ENCODE measurements around the gene REC8.

GRCh38 chr14:24131549-24131966 is 40.3 kb upstream of the REC8 start:
- no peak for TF ChIP-seq CTCF (conservative IDR thresholded peaks at IDR 0.05; ENCODE audit: low read depth, low read length)
- no peak for TF ChIP-seq POLR2A (IDR thresholded peaks at IDR 0.05; ENCODE audit: low read depth, low read length)
- no peak for TF ChIP-seq CEBPB (IDR thresholded peaks at IDR 0.05; ENCODE audit: low read depth, low read length)
- TF ChIP-seq USF2 (IDR thresholded peaks at IDR 0.05; ENCODE audit: low read depth, low read length): no peak
